ENCODE data around the gene BCL2. TPM values are rescaled to one million over a fixed set of nuclear protein-coding genes. Genes with fewer than 3 reads are reported as not detected.

Gene BCL2
- total RNA-seq, 1 experiment from 2014 or later: 1.3 TPM

DNA sequence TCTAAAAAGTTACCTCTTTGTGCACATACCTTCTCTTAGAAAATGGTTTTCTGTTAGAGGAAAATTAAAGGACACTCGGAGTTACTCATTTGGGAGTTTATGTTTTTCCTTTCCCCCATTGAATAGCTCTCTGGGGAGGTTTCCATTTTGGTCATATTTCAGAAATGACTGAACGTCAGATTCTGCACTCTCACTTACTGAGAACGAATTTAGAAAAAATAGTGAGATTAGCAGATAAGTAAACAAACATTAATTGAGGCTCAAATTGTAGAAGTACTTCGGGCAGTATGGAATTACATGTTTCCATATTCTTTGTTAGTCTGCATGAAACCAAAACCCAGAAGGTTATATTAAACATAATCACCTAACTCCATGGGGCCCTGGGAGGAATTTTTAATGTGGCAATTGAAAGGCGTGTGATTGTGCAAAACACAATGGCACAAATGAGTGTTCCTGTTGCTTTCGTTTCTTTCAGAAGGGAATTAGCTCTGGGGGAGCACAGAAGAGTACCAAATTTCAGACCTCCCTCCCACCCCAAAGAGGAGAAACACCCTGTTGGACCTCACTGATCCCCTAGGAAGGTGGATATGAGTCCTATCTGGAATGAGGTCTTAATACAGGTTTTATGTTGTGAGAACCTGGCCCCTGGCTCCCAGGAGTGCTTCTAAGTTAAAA lies 212.3 kb downstream of the BCL2 start:
- Histone ChIP-seq H3K79me1 (ENCODE audit: insufficient read depth, low read depth, low read length, poor library complexity, severe bottlenecking) (no peaks in the 10 kb centered on the region), H3K23ac (ENCODE audit: insufficient read length, low read depth, low read length) (no peak overlapping the region), H3K18ac (ENCODE audit: insufficient read length, low read depth, low read length) (no peak overlapping the region), H3T11ph (ENCODE audit: low read length) (no peak overlapping the region), H3K23me2 (ENCODE audit: insufficient read length, low read depth, low read length, poor library complexity, severe bottlenecking) (no peaks in the 10 kb centered on the region), H3K27ac (ENCODE audit: insufficient read length, low read depth, low read length) (no peak overlapping the region), H4K91ac (ENCODE audit: insufficient read length, low read depth, low read length) (no peak overlapping the region), H4K20me1 (ENCODE audit: control insufficient read depth, insufficient read depth, insufficient read length) (no peaks in the 10 kb centered on the region), H3K4ac (ENCODE audit: low read depth, low read length) (no peak overlapping the region), H3K56ac (ENCODE audit: insufficient read length, low read depth, low read length) (no peak overlapping the region), H2BK5ac (ENCODE audit: insufficient read length, low read length) (no peak overlapping the region), H2BK20ac (ENCODE audit: low read depth, low read length, poor library complexity, severe bottlenecking) (no peak overlapping the region), H2BK12ac (ENCODE audit: insufficient read length, low read depth, low read length) (no peak overlapping the region), H2BK120ac (ENCODE audit: low read depth, low read length, poor library complexity, severe bottlenecking) (no peak overlapping the region), H2AK5ac (ENCODE audit: insufficient read length, low read length) (no peak overlapping the region), H3K79me2 (ENCODE audit: insufficient read depth, low read length) (no peaks in the 10 kb centered on the region), H3K27me3 (ENCODE audit: insufficient read depth, low read length) (no peaks in the 10 kb centered on the region), H2BK15ac (ENCODE audit: low read depth, low read length) (no peak overlapping the region), H2AFZ (ENCODE audit: low read length) (no peak overlapping the region), H4K8ac (replicated peaks; ENCODE audit: insufficient read length, low read depth, low read length) (no peak overlapping the region), H3K9ac (ENCODE audit: extremely low read depth, insufficient read length, low read length) (no peak overlapping the region), H3K14ac (ENCODE audit: insufficient read depth, low read length) (no peak overlapping the region), H3K4me2 (ENCODE audit: insufficient read depth, insufficient read length, low read length) (no peak overlapping the region), H3K4me1 (ENCODE audit: insufficient read depth, low read length) (no peaks in the 10 kb centered on the region; the same call in 1 of the 2 replicates), H4K5ac (ENCODE audit: insufficient read length, low read depth, low read length) (no peak overlapping the region), H3K9me3 (ENCODE audit: control insufficient read depth, low read depth, low read length) (no peaks in the 10 kb centered on the region)
- Mint-ChIP-seq H3K27me3 (ENCODE audit: low read depth) (no peaks in the 10 kb centered on the region), H3K9me3 (peaks cover 3% of the 10 kb centered on the region in 2 experiments; a peak in 3 of 5 replicates), H3K4me1 (peaks cover 4 to 14% of the 10 kb centered on the region in 2 experiments), H3K36me3 (ENCODE audit: insufficient read depth in 1 of 3, low read depth in 3 of 3) (peaks cover 0 to 4% (median 3%) of the 10 kb centered on the region in 3 experiments; a peak in 4 of 7 replicates), H3K4me3 (no peak overlapping the region), H3K27ac (no peak overlapping the region)
- no CpG with 5 or more reads among the region's 6 CpGs for WGBS (ENCODE audit: extremely low coverage, insufficient read length, low lambda C conversion rate)
- DNase-seq: no peak
- TF ChIP-seq, protein P1, sequence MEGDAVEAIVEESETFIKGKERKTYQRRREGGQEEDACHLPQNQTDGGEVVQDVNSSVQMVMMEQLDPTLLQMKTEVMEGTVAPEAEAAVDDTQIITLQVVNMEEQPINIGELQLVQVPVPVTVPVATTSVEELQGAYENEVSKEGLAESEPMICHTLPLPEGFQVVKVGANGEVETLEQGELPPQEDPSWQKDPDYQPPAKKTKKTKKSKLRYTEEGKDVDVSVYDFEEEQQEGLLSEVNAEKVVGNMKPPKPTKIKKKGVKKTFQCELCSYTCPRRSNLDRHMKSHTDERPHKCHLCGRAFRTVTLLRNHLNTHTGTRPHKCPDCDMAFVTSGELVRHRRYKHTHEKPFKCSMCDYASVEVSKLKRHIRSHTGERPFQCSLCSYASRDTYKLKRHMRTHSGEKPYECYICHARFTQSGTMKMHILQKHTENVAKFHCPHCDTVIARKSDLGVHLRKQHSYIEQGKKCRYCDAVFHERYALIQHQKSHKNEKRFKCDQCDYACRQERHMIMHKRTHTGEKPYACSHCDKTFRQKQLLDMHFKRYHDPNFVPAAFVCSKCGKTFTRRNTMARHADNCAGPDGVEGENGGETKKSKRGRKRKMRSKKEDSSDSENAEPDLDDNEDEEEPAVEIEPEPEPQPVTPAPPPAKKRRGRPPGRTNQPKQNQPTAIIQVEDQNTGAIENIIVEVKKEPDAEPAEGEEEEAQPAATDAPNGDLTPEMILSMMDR (conservative IDR thresholded peaks at IDR 0.05): no peak

Measured in H9 (cell line).